ENCODE results near the gene C2CD2L.

C2CD2L gene

GRCh38 chr11:119155733-119156492, 48.8 kb downstream of the C2CD2L start:
- no peak for DNase-seq (ENCODE audit: low read depth)
- in situ Hi-C loops (cut with HindIII; ENCODE audit: low sequenced_read_pairs), result no loop called here
- TF ChIP-seq, protein P1, sequence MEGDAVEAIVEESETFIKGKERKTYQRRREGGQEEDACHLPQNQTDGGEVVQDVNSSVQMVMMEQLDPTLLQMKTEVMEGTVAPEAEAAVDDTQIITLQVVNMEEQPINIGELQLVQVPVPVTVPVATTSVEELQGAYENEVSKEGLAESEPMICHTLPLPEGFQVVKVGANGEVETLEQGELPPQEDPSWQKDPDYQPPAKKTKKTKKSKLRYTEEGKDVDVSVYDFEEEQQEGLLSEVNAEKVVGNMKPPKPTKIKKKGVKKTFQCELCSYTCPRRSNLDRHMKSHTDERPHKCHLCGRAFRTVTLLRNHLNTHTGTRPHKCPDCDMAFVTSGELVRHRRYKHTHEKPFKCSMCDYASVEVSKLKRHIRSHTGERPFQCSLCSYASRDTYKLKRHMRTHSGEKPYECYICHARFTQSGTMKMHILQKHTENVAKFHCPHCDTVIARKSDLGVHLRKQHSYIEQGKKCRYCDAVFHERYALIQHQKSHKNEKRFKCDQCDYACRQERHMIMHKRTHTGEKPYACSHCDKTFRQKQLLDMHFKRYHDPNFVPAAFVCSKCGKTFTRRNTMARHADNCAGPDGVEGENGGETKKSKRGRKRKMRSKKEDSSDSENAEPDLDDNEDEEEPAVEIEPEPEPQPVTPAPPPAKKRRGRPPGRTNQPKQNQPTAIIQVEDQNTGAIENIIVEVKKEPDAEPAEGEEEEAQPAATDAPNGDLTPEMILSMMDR (IDR thresholded peaks at IDR 0.05; ENCODE audit: low read depth, low read length, missing control alignments), result no peak
- H3K4me3 ChIP-seq (ENCODE audit: low read depth, low read length), result no peak overlapping the region

DNA sequence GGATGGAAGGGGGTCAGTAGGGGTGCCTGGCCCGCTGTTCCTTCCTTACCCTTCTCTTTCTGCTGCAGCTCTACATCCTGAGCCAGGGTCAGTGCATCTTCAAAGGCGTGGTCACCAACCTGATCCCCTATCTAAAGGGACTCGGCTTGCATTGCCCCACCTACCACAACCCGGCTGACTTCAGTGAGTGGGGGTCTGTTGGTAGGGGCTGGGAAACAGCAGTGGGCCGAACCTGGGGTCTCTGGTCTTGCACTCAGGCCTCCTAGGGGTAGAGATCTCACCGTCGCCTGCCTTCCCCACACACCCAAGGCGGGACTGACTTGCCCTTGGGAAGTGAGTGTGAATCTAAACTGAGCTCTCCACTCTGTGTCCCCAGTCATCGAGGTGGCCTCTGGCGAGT, 49.4 kb downstream of the C2CD2L start:
- DNase-seq (ENCODE audit: low read depth), result no peak
- TF ChIP-seq, protein P1 (IDR thresholded peaks at IDR 0.05; ENCODE audit: low read depth, low read length, missing control alignments), result no peak
- in situ Hi-C loops (cut with HindIII; ENCODE audit: low sequenced_read_pairs), result no loop called here
- no peak overlapping the region for H3K4me3 ChIP-seq (ENCODE audit: low read depth, low read length)

GRCh38 chr11:119157063-119157462, 49.9 kb downstream of the C2CD2L start:
- no peak for DNase-seq (ENCODE audit: low read depth)
- no peak overlapping the region for H3K4me3 ChIP-seq (ENCODE audit: low read depth, low read length)
- TF ChIP-seq, protein P1 (IDR thresholded peaks at IDR 0.05; ENCODE audit: low read depth, low read length, missing control alignments), result no peak
- in situ Hi-C loops (cut with HindIII; ENCODE audit: low sequenced_read_pairs), result no loop called here

GRCh38 chr11:119158467-119158866, 51.3 kb downstream of the C2CD2L start:
- in situ Hi-C loops (cut with HindIII; ENCODE audit: low sequenced_read_pairs), result no loop called here
- H3K4me3 ChIP-seq (ENCODE audit: low read depth, low read length), result no peak overlapping the region
- DNase-seq (ENCODE audit: low read depth), result no peak
- TF ChIP-seq, protein P1 (IDR thresholded peaks at IDR 0.05; ENCODE audit: low read depth, low read length, missing control alignments), result no peak

- TF ChIP-seq, protein P1 (IDR thresholded peaks at IDR 0.05; ENCODE audit: low read depth, low read length, missing control alignments), result no peak
- H3K4me3 ChIP-seq (ENCODE audit: low read depth, low read length), result no peak overlapping the region
- in situ Hi-C loops (cut with HindIII; ENCODE audit: low sequenced_read_pairs), result no loop called here
Observed at GRCh38 chr11:119160151-119160550, 53.0 kb downstream of the C2CD2L start.

GRCh38 chr11:119161871-119162270, 54.7 kb downstream of the C2CD2L start:
- in situ Hi-C loops (cut with HindIII; ENCODE audit: low sequenced_read_pairs), result no loop called here
- TF ChIP-seq, protein P1 (IDR thresholded peaks at IDR 0.05; ENCODE audit: low read depth, low read length, missing control alignments), result no peak
- DNase-seq (ENCODE audit: low read depth), result no peak
- H3K4me3 ChIP-seq (ENCODE audit: low read depth, low read length), result no peak overlapping the region

More at GRCh38 chr11:119160151-119160550, 53.0 kb downstream of the C2CD2L start:
- no peak for DNase-seq (ENCODE audit: low read depth)
